Endothelial cell of umbilical vein (primary cell): ENCODE data around the gene HNRNPM. TPM values are rescaled to one million over a fixed set of nuclear protein-coding genes. Genes with fewer than 3 reads are reported as not detected.
A peak's percentile ranks its signal among the peaks of the same experiment; 100 is the strongest.

Experiments used
- BruUV-seq: library from RNA; stranded (reverse); fragments of 400-500 nt; replicated peaks from 2 replicates; lab custom pipeline; 2021; lab: Mats Ljungman, UMichigan
- CTCF ChIA-PET: fragments of 300-600, 350-600 bp; sonication (Branson Sonifier 250); formaldehyde crosslinking; loops from one replicate; lab custom pipeline; 2021; ENCODE audit warnings: antibody characterized with exemption, inconsistent platforms; lab: Charles Lee
- POLR2A ChIA-PET: fragments of 300-600, 350-600 bp; sonication (Branson Sonifier 250); formaldehyde crosslinking; loops from one replicate; lab custom pipeline; 2021; ENCODE audit warnings: antibody characterized with exemption, inconsistent platforms; lab: Charles Lee
- DNase-seq: peaks from one replicate; pipeline ENCODE4 v3.0.0-alpha.2; 2011; ENCODE audit warnings: low read depth, low spot score
- FAIRE-seq: peaks from 2 replicates; lab custom pipeline; 2011; peaks lifted over from hg19 to GRCh38; lab: Jason Lieb, UNC
- H2AFZ ChIP-seq: 2 replicates; pipeline ENCODE4 v1.6.0; 2012; ENCODE audit warnings: low read depth, low read length, control low read depth, inconsistent platforms
- H3K27ac ChIP-seq: 2 replicates; pipeline ENCODE4 v1.5.1; 2011; ENCODE audit warnings: low read depth, mild to moderate bottlenecking, control low read depth, low read length, moderate library complexity; ENCODE audit not compliant: insufficient read depth
- H3K27me3 ChIP-seq, 2 experiments: 2 replicates each; pipeline versions ENCODE4 v1.6.0 to v1.6.1; 2011; ENCODE audit warnings: low read length in 2 of 2, mixed read lengths in 1 of 2; ENCODE audit not compliant: control insufficient read depth in 2 of 2, insufficient read depth in 2 of 2
- H3K36me3 ChIP-seq, 2 experiments: 2 replicates in 1 of 2; 3 replicates in 1 of 2; pipeline ENCODE4 v1.5.1; 2011; ENCODE audit warnings: low read length in 2 of 2, mild to moderate bottlenecking in 1 of 2, moderate library complexity in 1 of 2; ENCODE audit not compliant: control insufficient read depth in 2 of 2, insufficient read depth in 2 of 2; ENCODE audit errors: extremely low read depth in 1 of 2
- H3K4me1 ChIP-seq: 3 replicates; pipeline ENCODE4 v1.5.1; 2011; ENCODE audit warnings: mild to moderate bottlenecking, low read length; ENCODE audit not compliant: control insufficient read depth, insufficient read depth; ENCODE audit errors: extremely low read depth
- H3K4me2 ChIP-seq: 2 replicates; pipeline ENCODE4 v1.6.1; 2011; ENCODE audit warnings: low read length, control low read depth, mixed read lengths; ENCODE audit not compliant: insufficient read depth
- H3K4me3 ChIP-seq, 3 experiments: fragments of 200-600 bp in 1 of 3; sonication (generic), shearing (Covaris generic) in 1 of 3; replicated peaks in 1 of 3; 2 replicates each; pipeline ENCODE4 v1.5.1; 2011 to 2016; ENCODE audit warnings: control low read depth in 3 of 3, low read length in 3 of 3, mild to moderate bottlenecking in 2 of 3, inconsistent platforms in 1 of 3, low read depth in 1 of 3, moderate library complexity in 1 of 3; ENCODE audit not compliant: insufficient read depth in 1 of 3
- H3K79me2 ChIP-seq: 2 replicates; pipeline ENCODE4 v1.6.0; 2012; ENCODE audit warnings: low read length, inconsistent platforms; ENCODE audit not compliant: control insufficient read depth, insufficient read depth
- H3K9ac ChIP-seq: replicated peaks from 2 replicates; pipeline ENCODE3; 2011; ENCODE audit warnings: low read length, control low read depth; ENCODE audit not compliant: insufficient read depth; ENCODE audit errors: extremely low read depth
- H3K9me1 ChIP-seq: replicated peaks from 3 replicates; pipeline ENCODE4 v1.6.0; 2011; ENCODE audit warnings: mild to moderate bottlenecking, low read length; ENCODE audit not compliant: control insufficient read depth, insufficient read depth; ENCODE audit errors: extremely low read depth
- H3K9me3 ChIP-seq: replicated peaks from 2 replicates; pipeline ENCODE4 v1.5.1; 2012; ENCODE audit warnings: low read length, inconsistent platforms; ENCODE audit not compliant: control insufficient read depth, insufficient read depth
- H4K20me1 ChIP-seq: replicated peaks from 2 replicates; pipeline ENCODE3; 2011; ENCODE audit warnings: mild to moderate bottlenecking, low read length; ENCODE audit not compliant: control insufficient read depth, insufficient read depth; ENCODE audit errors: extremely low read depth
- EZH2 ChIP-seq: IDR thresholded peaks from 2 replicates; pipeline ENCODE4 v1.6.1; 2012; ENCODE audit warnings: borderline replicate concordance, low read depth, mild to moderate bottlenecking, moderate library complexity, low read length, inconsistent platforms; ENCODE audit not compliant: severe bottlenecking
- FOS ChIP-seq: IDR thresholded peaks from 2 replicates; pipeline ENCODE4 v1.6.1; 2011; ENCODE audit warnings: mild to moderate bottlenecking, low read length, moderate library complexity, borderline replicate concordance; ENCODE audit not compliant: insufficient read depth
- GATA2 ChIP-seq: IDR thresholded peaks from 2 replicates; pipeline ENCODE4 v1.7.0; 2011; ENCODE audit warnings: low read depth, mild to moderate bottlenecking, moderate library complexity, mixed read lengths, low read length; ENCODE audit not compliant: insufficient read length, insufficient read depth
- JUN ChIP-seq: IDR thresholded peaks from 2 replicates; pipeline ENCODE4 v1.6.1; 2011; ENCODE audit warnings: borderline replicate concordance, low read depth; ENCODE audit not compliant: insufficient read length, insufficient read depth
- MAX ChIP-seq: IDR thresholded peaks from 2 replicates; pipeline ENCODE4 v1.6.1; 2011; ENCODE audit not compliant: insufficient read depth, insufficient read length
- MYC ChIP-seq: IDR thresholded peaks from one replicate; pipeline ENCODE4 v1.6.1; 2011; ENCODE audit warnings: mild to moderate bottlenecking, low read depth, low read length
- POLR2A ChIP-seq: IDR thresholded peaks from 2 replicates; pipeline ENCODE4 v1.6.1; 2012; ENCODE audit warnings: low read depth, mild to moderate bottlenecking, control low read depth, low read length
- POLR2AphosphoS5 ChIP-seq: IDR thresholded peaks from 2 replicates; pipeline ENCODE4 v1.6.1; 2012; ENCODE audit warnings: low read depth, mild to moderate bottlenecking, control low read depth, low read length, moderate library complexity; ENCODE audit not compliant: insufficient read depth
- dilution Hi-C: fragments of 300-500 bp; cut with MboI; formaldehyde crosslinking; loops from one replicate; pipeline ENCODE4 v1.15.0; 2019; ENCODE audit warnings: low sequenced_read_pairs; ENCODE audit not compliant: extremely low pct_ligation_motif_present
- intact Hi-C: fragments of 100-400 bp; cut with micrococcal nuclease; formaldehyde crosslinking; loops from one replicate; pipeline ENCODE4 v1.10.0; 2022
- polyA plus RNA-seq, 4 experiments: library from polyadenylated mRNA; depleted of rRNA in 3 of 4; stranded (reverse) in 3 of 4; unstranded in 1 of 4; fragments of >200 nt; gene quantifications; 2 replicates each; pipeline versions ENCODE4 v1.2.1 to v1.2.3, GENCODE V29; 2011 to 2012; ENCODE audit warnings: missing spikeins in 1 of 4
- total RNA-seq: library from RNA; stranded (reverse); gene quantifications from 2 replicates; pipeline ENCODE4 v1.2.3, GENCODE V29; 2021
- TF ChIP-seq, protein P1 (sequence below), 2 donors: IDR thresholded peaks; 1 replicate in 1 of 2; 2 replicates in 1 of 2; pipeline ENCODE4 v1.5.1; 2011; ENCODE audit warnings: low read length in 2 of 2, mild to moderate bottlenecking in 2 of 2, moderate library complexity in 2 of 2, control low read depth in 1 of 2, inconsistent platforms in 1 of 2, low read depth in 1 of 2; ENCODE audit not compliant: insufficient read depth in 1 of 2; ENCODE audit errors: extremely low read depth in 1 of 2

Gene HNRNPM
- total and polyA plus RNA-seq, 2 donors (not counting 3 experiments of a cell fraction or from before 2014, with no cell fraction given): 244 to 301 TPM

- Histone ChIP-seq H3K9me1 (no peaks in the 10 kb centered on the region), H3K9me3 (no peaks in the 10 kb centered on the region), H4K20me1 (no peaks in the 10 kb centered on the region), H3K4me2 (no peak overlapping the region), H3K27ac (peak overlapping the region; percentile 23), H3K4me3 (no peak overlapping the region), H2AFZ (no peak overlapping the region), H3K9ac (no peak overlapping the region), H3K4me1 (peaks cover 28% of the 10 kb centered on the region), H3K36me3 (peaks cover 0 to 8% of the 10 kb centered on the region in 2 experiments), H3K27me3 (no peaks in the 10 kb centered on the region), H3K79me2 (peaks cover 53% of the 10 kb centered on the region)
- TF ChIP-seq POLR2A: no peak
- TF ChIP-seq MYC: no peak
- no peak for TF ChIP-seq JUN
- no peak for TF ChIP-seq GATA2
- TF ChIP-seq, protein P1, sequence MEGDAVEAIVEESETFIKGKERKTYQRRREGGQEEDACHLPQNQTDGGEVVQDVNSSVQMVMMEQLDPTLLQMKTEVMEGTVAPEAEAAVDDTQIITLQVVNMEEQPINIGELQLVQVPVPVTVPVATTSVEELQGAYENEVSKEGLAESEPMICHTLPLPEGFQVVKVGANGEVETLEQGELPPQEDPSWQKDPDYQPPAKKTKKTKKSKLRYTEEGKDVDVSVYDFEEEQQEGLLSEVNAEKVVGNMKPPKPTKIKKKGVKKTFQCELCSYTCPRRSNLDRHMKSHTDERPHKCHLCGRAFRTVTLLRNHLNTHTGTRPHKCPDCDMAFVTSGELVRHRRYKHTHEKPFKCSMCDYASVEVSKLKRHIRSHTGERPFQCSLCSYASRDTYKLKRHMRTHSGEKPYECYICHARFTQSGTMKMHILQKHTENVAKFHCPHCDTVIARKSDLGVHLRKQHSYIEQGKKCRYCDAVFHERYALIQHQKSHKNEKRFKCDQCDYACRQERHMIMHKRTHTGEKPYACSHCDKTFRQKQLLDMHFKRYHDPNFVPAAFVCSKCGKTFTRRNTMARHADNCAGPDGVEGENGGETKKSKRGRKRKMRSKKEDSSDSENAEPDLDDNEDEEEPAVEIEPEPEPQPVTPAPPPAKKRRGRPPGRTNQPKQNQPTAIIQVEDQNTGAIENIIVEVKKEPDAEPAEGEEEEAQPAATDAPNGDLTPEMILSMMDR (IDR thresholded peaks at IDR 0.05; ENCODE audit: extremely low read depth in 1 of 2, insufficient read depth in 1 of 2, low read depth in 1 of 2, low read length in 2 of 2): peak; percentile 75 to 91
- no peak for TF ChIP-seq MAX
- TF ChIP-seq EZH2: no peak
- TF ChIP-seq FOS: no peak
- peak; percentile 52 for TF ChIP-seq POLR2AphosphoS5
- dilution Hi-C loops (no loop called here), intact Hi-C loops (loop anchor here (1.0 kb wide), 1 partner anchor 42 kb away; no protein-coding TSS in a partner anchor)
- BruUV-seq: no TSS peak
- peak; percentile 74 for DNase-seq
- peak; percentile 89 for FAIRE-seq
- CTCF ChIA-PET: interaction anchor here (0.9 to 4.0 kb wide), 6 partner anchors 16 to 49 kb away, joined by 3 to 79 read pairs (median 10); partner anchors contain the start of genes ANGPTL4 and MARCHF2
- POLR2A ChIA-PET: interaction anchor here (1.0 kb wide), 1 partner anchor 43 kb away, joined by 4 read pairs; no protein-coding TSS in a partner anchor
These were observed 48.1 kb upstream of the HNRNPM start for GRCh38 chr19:8396563-8397203.
